GM21447 (cell line): ENCODE data around the gene RPIA.
"Not testable (repeated sequence)": the region's sequence is repeated elsewhere in the genome, so short reads cannot be mapped to it uniquely, and the experiment has no call there.

Experiments used
- ATAC-seq: cut with Tn5 transposase; IDR thresholded peaks from one replicate; pipeline ENCODE4 v1.9.1; 2021; ENCODE audit not compliant: unreplicated experiment

The RPIA gene

DNA sequence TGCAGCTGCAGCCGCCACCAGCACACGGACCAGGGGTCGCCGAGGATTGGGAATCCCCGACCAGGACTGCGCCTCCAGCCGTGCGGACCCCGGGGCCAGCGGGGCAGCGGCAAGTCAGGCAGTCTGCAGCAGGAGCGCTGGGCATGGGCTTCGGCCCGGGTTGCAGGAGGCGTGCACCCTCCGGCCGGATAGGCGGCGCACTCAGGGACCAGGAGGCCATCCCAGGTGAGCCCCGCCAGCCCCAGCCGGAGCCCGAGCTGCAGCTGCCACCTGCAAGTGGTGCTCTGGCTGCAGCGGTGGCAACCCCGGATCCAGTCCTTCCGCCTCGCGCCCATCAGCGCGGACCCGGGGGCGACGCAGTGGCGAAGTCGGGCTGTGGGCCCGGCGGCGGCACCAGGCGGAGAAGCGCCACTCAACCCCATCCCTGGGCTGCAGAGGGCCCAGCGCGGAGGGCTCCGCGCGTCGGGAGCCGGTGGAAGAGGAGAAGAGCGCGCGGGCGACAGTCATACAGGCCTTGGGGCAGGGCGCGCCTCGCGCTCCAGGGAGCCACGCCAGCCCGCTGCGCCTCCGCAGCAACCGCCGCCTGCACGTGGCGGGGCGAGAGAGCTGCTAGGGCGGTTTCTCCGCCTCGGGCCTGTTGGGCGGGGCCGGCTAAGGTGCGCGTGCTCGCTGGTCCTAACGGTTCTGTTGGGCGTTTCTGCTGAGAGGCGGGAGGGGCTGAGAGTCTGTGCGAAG lies 73.8 kb downstream of the RPIA start:
- ATAC-seq = no peak

DNA sequence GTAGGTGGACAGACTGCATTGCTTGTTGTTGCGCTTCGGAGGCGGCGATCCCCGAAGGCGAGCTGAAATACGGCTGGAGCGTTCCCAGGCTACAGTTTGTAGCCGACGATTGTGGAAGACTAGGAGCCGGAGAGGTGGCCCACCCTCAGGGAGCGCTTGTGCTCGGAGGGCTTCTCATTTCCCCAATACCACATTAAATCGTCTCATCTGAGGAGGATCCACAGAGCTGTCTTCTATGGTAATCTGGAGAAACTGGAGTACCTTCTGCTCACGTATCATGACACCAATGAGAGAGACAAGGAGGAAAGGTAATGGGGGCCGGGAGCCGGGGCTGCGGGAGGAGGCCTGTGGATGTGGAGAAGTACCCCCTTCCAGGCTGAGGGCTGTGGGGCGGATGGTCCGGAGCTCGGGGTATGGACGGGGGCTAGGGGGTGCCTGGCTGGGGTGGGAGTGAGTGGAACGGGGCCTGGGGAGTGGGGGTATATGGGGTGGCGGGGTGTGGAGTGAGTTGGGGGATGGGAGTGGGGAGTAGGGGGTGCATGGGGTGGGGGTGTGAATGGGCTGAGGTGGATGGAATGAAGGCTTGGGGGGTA lies 74.5 kb downstream of the RPIA start:
- ATAC-seq = not testable (repeated sequence)

DNA sequence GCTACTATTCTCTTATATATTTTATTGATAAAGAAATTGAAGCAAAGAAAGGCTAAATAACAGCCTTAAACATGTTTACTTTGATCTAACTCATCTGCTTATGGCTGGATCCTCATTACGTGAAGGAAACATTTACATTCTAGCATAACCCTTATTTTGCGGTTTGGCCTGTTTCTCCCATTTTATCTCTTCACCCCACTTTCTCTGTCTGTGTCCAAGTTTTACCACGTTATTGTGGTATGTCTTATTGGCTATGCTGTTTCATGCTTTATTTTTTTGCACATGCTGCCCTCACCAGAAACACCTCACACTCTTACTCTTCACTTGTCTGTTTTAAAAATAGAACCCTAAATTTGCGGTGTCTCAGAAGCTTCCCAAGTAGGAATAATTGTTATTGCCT lies 78.5 kb downstream of the RPIA start:
- no peak for ATAC-seq

DNA sequence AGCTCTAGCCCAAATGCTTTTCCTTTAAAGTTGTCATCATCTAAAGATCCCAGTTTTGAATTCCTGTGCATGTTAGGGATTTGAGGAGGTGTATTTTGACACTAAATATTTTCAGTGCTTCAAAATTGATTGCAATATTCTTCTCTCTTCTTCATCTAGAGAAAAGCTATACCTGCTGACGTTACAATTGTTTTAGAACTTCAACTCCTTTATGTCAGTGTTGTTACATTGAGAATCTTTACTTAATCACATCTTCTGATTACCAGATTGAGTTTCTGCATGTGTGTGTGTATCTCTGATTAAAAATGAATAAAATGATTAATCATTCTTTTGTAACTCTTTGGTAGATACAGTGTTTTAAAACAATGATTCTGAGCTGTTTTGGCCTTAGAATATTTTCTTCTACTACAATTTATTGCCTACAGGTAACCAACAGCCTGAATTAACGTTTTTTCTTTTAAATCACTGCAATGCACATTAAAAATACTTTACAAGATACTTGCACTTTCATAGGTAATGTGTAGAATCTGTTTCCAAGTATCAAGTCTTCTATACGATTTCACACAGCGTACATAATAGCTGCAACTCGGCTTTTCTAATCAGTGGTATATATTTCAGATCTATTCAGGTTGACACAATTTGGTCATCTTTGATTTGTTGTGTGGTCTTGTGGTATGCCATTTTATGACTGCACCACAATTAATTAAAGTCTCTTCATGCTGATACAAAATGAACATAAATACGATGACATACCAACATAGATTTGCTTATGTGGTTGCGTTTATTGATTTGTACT lies 82.0 kb downstream of the RPIA start:
- ATAC-seq = not testable (repeated sequence)

DNA sequence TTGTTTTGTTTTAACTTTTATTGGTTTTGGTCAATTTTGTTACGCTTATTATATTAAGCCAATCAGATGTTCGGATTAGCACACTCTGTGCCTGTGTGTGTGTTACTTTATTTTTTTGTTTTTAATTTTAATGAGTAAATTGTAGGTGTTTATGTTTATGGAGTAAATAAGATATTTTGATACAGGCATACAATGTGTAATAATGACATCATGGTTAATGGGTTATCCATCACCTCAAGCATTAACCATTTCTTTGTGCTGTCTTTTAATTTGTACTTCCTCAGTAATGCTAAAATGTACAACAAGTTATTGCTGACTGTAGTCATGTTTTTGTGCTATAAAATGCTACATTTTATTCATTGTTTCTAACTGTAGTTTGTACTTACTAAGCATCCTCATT lies 97.7 kb downstream of the RPIA start:
- ATAC-seq = not testable (repeated sequence)

DNA sequence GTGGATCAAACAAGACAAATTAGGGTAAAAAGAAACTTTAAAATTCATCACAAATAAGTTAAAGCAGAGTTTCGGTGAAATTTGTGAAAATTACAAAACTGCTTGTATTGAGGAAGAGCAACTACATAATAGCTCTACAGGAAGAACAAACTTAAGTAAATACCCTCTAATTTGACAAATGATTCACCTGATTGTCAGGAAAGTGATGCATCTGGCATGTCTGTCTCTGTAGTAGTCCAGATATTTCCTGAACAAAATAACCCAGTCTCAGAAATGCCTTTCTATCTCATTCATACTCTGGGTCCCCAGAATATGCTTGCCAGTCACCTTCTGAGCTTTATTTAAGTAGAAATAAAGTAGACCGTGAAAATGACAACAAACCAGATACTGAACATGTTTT lies 104.5 kb downstream of the RPIA start:
- not testable (repeated sequence) for ATAC-seq

DNA sequence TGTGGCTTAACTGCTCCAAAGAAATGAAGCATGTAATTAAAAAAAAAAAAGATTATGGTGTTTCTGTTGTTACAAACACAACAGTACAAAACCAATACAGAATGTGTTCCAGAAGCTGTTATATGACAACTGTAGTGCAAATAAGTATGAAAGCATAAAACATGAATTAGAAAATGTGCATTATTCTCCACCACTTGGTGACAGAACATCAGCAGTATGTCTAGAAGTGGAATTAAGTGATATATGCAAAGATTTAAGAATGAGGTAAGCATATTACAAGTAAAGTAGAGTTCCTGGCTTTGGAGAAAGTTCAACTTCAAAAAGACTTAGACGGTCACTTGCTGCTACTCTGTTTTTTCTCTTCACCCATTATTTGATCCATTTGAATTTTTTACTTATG lies 105.0 kb downstream of the RPIA start:
- not testable (repeated sequence) for ATAC-seq

DNA sequence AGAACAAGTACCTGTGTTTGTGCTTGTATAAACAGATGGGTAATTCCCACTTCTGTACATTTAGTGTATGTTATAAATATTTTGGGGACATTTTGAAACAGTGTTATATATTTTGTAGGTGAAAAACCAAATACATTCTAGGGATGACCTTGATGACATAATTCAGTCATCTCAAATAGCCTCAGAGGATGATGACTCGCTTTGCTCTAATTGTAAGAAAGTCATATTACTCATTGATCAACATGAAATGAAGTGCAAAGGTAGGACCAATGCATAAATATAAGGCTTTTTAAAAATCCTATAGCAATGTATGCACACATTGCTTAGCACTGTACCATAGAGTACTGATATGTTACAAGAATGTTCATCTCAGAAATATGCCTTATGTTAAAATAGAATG lies 105.7 kb downstream of the RPIA start:
- ATAC-seq = not testable (repeated sequence)
